Stomach (tissue), 9 donors: ENCODE data around the gene SLC25A48. TPM values are rescaled to one million over a fixed set of nuclear protein-coding genes. Genes with fewer than 3 reads are reported as not detected.

Experiments
- DNase-seq, 2 donors: peaks; one replicate each; pipeline versions ENCODE4 v3.0.0 to v3.0.0-alpha.2; 2013 to 2019
- H3K27ac ChIP-seq, 5 donors: fragments of 200-600 bp in 4 of 5; sonication (generic) in 4 of 5; one replicate each; pipeline ENCODE4 v1.5.1; 2013 to 2019; ENCODE audit warnings: mild to moderate bottlenecking in 1 of 5, moderate library complexity in 1 of 5
- H3K27me3 ChIP-seq, 3 donors: fragments of 200-600 bp; sonication (generic); one replicate each; pipeline ENCODE4 v1.5.1; 2017 to 2019; ENCODE audit warnings: mixed run types in 1 of 3
- H3K36me3 ChIP-seq, 4 donors: fragments of 200-600 bp; sonication (generic); 1 replicate in 3 of 4; 2 replicates in 1 of 4; pipeline ENCODE4 v1.5.1; 2016 to 2019
- H3K4me1 ChIP-seq, 4 donors: fragments of 200-600 bp; sonication (generic); one replicate each; pipeline ENCODE4 v1.5.1; 2016 to 2019
- H3K4me3 ChIP-seq, 4 donors: fragments of 200-600 bp; sonication (generic) in 3 of 4; one replicate each; pipeline ENCODE4 v1.5.1; 2016 to 2019; ENCODE audit warnings: mild to moderate bottlenecking in 1 of 4
- H3K9me3 ChIP-seq, 4 donors: fragments of 200-600 bp; sonication (generic); one replicate each; pipeline ENCODE4 v1.5.1; 2016 to 2019
- EP300 ChIP-seq: sonication (generic); formaldehyde crosslinking; IDR thresholded peaks from one replicate; pipeline ENCODE4 v1.6.1; 2017; ENCODE audit warnings: antibody characterized with exemption
- POLR2A ChIP-seq, 4 donors: fragments of 450-650 bp; IDR thresholded peaks; one replicate each; pipeline ENCODE4 v1.6.1; 2016; ENCODE audit warnings: antibody characterized with exemption in 4 of 4, control low read depth in 2 of 4, mild to moderate bottlenecking in 1 of 4, moderate library complexity in 1 of 4
- POLR2AphosphoS5 ChIP-seq, 3 donors: sonication (generic); formaldehyde crosslinking; IDR thresholded peaks; one replicate each; pipeline ENCODE4 v1.6.1; 2016; ENCODE audit warnings: antibody characterized with exemption in 3 of 3
- WGBS, 5 donors: extraction: QIAGEN DNeasy Blood & Tissue Kit in 3 of 5; methylation state at CpG; one replicate each; pipeline versions ENCODE4 v1.1.5 to v1.1.7; 2013 to 2018; 5-methylcytosine and 5-hydroxymethylcytosine counted together
- intact Hi-C: fragments of 100-400 bp; cut with DNase I; formaldehyde crosslinking; loops from one replicate; pipeline ENCODE4 v1.15.1; 2023; ENCODE audit warnings: low total_unique reads
- polyA plus RNA-seq, 3 donors: library from polyadenylated mRNA; stranded (reverse); fragments of 200-250 nt; gene quantifications; one replicate each; pipeline ENCODE4 v1.2.3, GENCODE V29; 2013
- total RNA-seq, 5 donors: library from RNA; depleted of rRNA; stranded (reverse); fragments of >200 nt; gene quantifications; one replicate each; pipeline versions ENCODE4 v1.1.0 to v1.2.3, GENCODE V29; 2014 to 2016
- TF ChIP-seq, protein P1 (sequence below), 7 experiments: fragments of 450-650 bp in 4 of 7; fragments of 200-600 bp in 3 of 7; sonication (generic) in 3 of 7; IDR thresholded peaks; one replicate each; pipeline ENCODE4 v1.5.1; 2016 to 2019; ENCODE audit warnings: antibody characterized with exemption in 7 of 7, control low read depth in 2 of 7, mild to moderate bottlenecking in 1 of 7
- donor health status: healthy with polysubstance abuse.
- donor health status: Bipolar disorder and iron deficiency.
- donor health status: healthy.

The SLC25A48 gene
- total and polyA plus RNA-seq, 8 donors: 0.13 to 0.37 TPM; not detected in 6

- TF ChIP-seq EP300 (no peak), POLR2AphosphoS5 (IDR thresholded peaks at IDR 0.05) (no peak), POLR2A (IDR thresholded peaks at IDR 0.05) (no peak)
- TF ChIP-seq, protein P1, sequence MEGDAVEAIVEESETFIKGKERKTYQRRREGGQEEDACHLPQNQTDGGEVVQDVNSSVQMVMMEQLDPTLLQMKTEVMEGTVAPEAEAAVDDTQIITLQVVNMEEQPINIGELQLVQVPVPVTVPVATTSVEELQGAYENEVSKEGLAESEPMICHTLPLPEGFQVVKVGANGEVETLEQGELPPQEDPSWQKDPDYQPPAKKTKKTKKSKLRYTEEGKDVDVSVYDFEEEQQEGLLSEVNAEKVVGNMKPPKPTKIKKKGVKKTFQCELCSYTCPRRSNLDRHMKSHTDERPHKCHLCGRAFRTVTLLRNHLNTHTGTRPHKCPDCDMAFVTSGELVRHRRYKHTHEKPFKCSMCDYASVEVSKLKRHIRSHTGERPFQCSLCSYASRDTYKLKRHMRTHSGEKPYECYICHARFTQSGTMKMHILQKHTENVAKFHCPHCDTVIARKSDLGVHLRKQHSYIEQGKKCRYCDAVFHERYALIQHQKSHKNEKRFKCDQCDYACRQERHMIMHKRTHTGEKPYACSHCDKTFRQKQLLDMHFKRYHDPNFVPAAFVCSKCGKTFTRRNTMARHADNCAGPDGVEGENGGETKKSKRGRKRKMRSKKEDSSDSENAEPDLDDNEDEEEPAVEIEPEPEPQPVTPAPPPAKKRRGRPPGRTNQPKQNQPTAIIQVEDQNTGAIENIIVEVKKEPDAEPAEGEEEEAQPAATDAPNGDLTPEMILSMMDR (IDR thresholded peaks at IDR 0.05): no peak
- no peaks in the 10 kb centered on the region for H3K4me1 ChIP-seq
- no peaks in the 10 kb centered on the region for H3K36me3 ChIP-seq
- intact Hi-C loops: no loop called here
- H3K27me3 ChIP-seq: no peaks in the 10 kb centered on the region
- no peak for DNase-seq
- H3K27ac ChIP-seq: no peak overlapping the region
- no peaks in the 10 kb centered on the region for H3K9me3 ChIP-seq
- no peak overlapping the region for H3K4me3 ChIP-seq
- 92 to 100% (median 98%) methylated on average over 2 of the region's 2 CpGs for WGBS, 5 donors
These were observed 28.3 kb downstream of the SLC25A48 start for GRCh38 chr5:135862744-135863143.

GRCh38 chr5:135864503-135865435, 30.3 kb downstream of the SLC25A48 start:
- Histone ChIP-seq H3K9me3 (no peaks in the 10 kb centered on the region), H3K27me3 (no peaks in the 10 kb centered on the region), H3K36me3 (no peaks in the 10 kb centered on the region), H3K4me3 (no peak overlapping the region), H3K27ac (no peak overlapping the region), H3K4me1 (no peaks in the 10 kb centered on the region)
- TF ChIP-seq, protein P1 (IDR thresholded peaks at IDR 0.05): no peak
- TF ChIP-seq POLR2A (IDR thresholded peaks at IDR 0.05) (no peak), EP300 (no peak), POLR2AphosphoS5 (IDR thresholded peaks at IDR 0.05) (no peak)
- 59 to 71% (median 65%) methylated on average over 3 of the region's 3 CpGs for WGBS, 5 donors
- no peak for DNase-seq
- intact Hi-C loops: no loop called here

DNA sequence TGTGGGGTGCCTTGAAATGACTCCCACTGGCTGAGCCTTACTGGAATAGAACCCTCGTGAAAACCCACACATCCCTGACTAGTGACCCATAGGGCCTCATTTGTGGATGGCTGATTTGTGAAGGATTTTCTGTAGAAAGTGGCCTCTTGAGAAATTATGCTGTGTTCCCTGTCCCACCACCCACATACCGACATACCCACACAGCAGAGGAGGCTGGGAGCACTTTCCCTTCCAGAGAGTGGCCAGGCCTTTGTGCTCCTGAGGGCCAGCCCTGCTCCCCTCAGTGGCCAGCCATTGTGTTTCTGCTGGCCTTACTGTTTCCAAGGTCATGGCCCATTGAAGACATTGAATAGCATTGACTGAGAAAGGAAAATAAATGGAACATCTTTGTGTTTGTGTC, 31.6 kb downstream of the SLC25A48 start:
- 60 to 81% (median 73%) methylated on average over 2 of the region's 2 CpGs for WGBS, 5 donors
- H3K4me1 ChIP-seq: no peaks in the 10 kb centered on the region
- TF ChIP-seq POLR2A (IDR thresholded peaks at IDR 0.05): no peak
- TF ChIP-seq POLR2AphosphoS5 (IDR thresholded peaks at IDR 0.05): no peak
- TF ChIP-seq EP300: no peak
- TF ChIP-seq, protein P1 (IDR thresholded peaks at IDR 0.05): no peak
- no peaks in the 10 kb centered on the region for H3K9me3 ChIP-seq
- no peaks in the 10 kb centered on the region for H3K27me3 ChIP-seq
- DNase-seq: no peak
- H3K27ac ChIP-seq: no peak overlapping the region
- H3K36me3 ChIP-seq: no peaks in the 10 kb centered on the region
- no peak overlapping the region for H3K4me3 ChIP-seq
- intact Hi-C loops: no loop called here

DNA sequence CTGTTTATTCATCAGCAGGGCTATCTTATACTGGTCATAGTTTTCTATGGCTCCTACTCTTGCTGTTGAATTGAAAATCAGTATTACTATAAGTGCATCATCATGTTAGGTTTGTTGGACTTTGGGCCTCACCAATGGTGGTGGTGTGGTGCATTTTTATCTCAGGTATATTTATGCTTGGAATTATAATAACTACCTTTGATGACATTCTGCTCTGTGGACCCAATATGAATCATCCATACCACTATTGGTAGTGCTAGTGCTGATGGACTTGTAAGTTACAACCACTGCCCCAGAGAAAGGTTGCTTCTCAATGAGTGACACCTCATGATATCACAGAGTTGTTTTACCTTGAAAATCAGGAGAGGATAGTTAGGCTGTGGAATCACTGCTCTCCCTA, 33.1 kb downstream of the SLC25A48 start:
- no peaks in the 10 kb centered on the region for H3K36me3 ChIP-seq
- H3K27me3 ChIP-seq: no peaks in the 10 kb centered on the region
- H3K27ac ChIP-seq: no peak overlapping the region
- intact Hi-C loops: no loop called here
- H3K9me3 ChIP-seq: no peaks in the 10 kb centered on the region
- no peak for DNase-seq
- TF ChIP-seq POLR2A (IDR thresholded peaks at IDR 0.05) (no peak), EP300 (no peak), POLR2AphosphoS5 (IDR thresholded peaks at IDR 0.05) (no peak)
- TF ChIP-seq, protein P1 (IDR thresholded peaks at IDR 0.05): no peak
- no peaks in the 10 kb centered on the region for H3K4me1 ChIP-seq
- H3K4me3 ChIP-seq: no peak overlapping the region
